Activated B cell treated with CpG ODN at 0.5 μM for 24 hours (primary cell): ENCODE data around the gene FAM216B. TPM values are rescaled to one million over a fixed set of nuclear protein-coding genes. Genes with fewer than 3 reads are reported as not detected.

Experiments used
- ATAC-seq: fragments of 200-7000 bp; cut with Tn5 transposase; one replicate; pipeline ENCODE4 v1.10.0; 2021; ENCODE audit warnings: low read depth, mild to moderate bottlenecking, moderate library complexity
- CTCF ChIA-PET: fragments of 350-600 bp; sonication (Branson Sonifier 250); formaldehyde crosslinking; loops from one replicate; lab custom pipeline; 2021; ENCODE audit warnings: antibody characterized with exemption; lab: Charles Lee
- POLR2A ChIA-PET: fragments of 350-600 bp; sonication (Branson Sonifier 250); formaldehyde crosslinking; loops from one replicate; lab custom pipeline; 2021; ENCODE audit warnings: antibody characterized with exemption; lab: Charles Lee
- DNase-seq: peaks from one replicate; pipeline ENCODE4 v3.0.0; 2022
- H3K27ac Mint-ChIP-seq: one replicate; pipeline ENCODE4 v1.8.0; 2020; ENCODE audit warnings: mixed read lengths
- H3K27me3 Mint-ChIP-seq: one replicate; pipeline ENCODE4 v1.8.0; 2021; ENCODE audit warnings: mixed read lengths
- H3K36me3 Mint-ChIP-seq: one replicate; pipeline ENCODE4 v1.8.0; 2021; ENCODE audit warnings: low read depth, mixed read lengths
- H3K4me1 Mint-ChIP-seq: one replicate; pipeline ENCODE4 v1.8.0; 2021; ENCODE audit warnings: mixed read lengths
- H3K4me3 Mint-ChIP-seq: one replicate; pipeline ENCODE4 v1.8.0; 2020; ENCODE audit warnings: mild to moderate bottlenecking, mixed read lengths
- H3K9me3 Mint-ChIP-seq: one replicate; pipeline ENCODE4 v1.8.0; 2020; ENCODE audit warnings: mixed read lengths
- CTCF ChIP-seq: fragments of 200-600 bp; IDR thresholded peaks from one replicate; pipeline ENCODE4 v1.8.0; 2022; ENCODE audit warnings: antibody characterized with exemption, mild to moderate bottlenecking
- intact Hi-C: fragments of 100-400 bp; cut with micrococcal nuclease; formaldehyde crosslinking; loops from one replicate; pipeline ENCODE4 v1.15.1; 2024
- total RNA-seq: library from RNA; stranded (reverse); gene quantifications from 2 replicates; pipeline ENCODE4 v1.2.3, GENCODE V29; 2022

FAM216B gene
- total RNA-seq, 1 donor from 2014 or later: not detected

- ATAC-seq: no peak
- TF ChIP-seq CTCF: no peak
- intact Hi-C loops: no loop called here
- DNase-seq: no peak
- Mint-ChIP-seq H3K36me3 (no peaks in the 10 kb centered on the region), H3K4me3 (no peak overlapping the region), H3K9me3 (peaks cover 6% of the 10 kb centered on the region), H3K27ac (no peak overlapping the region), H3K4me1 (no peaks in the 10 kb centered on the region), H3K27me3 (peaks cover 5% of the 10 kb centered on the region)
- ChIA-PET POLR2A (no interaction called here), CTCF (no interaction called here)
Observed at GRCh38 chr13:42820451-42820850, 39.1 kb downstream of the FAM216B start.

- intact Hi-C loops: no loop called here
- H3K4me1 Mint-ChIP-seq: no peaks in the 10 kb centered on the region
- H3K4me3 Mint-ChIP-seq: no peak overlapping the region
- H3K27me3 Mint-ChIP-seq: peaks cover 5% of the 10 kb centered on the region
- no peak overlapping the region for H3K27ac Mint-ChIP-seq
- H3K9me3 Mint-ChIP-seq: peaks cover 6% of the 10 kb centered on the region
- CTCF ChIA-PET: no interaction called here
- POLR2A ChIA-PET: no interaction called here
- no peaks in the 10 kb centered on the region for H3K36me3 Mint-ChIP-seq
- no peak for TF ChIP-seq CTCF
- DNase-seq (no peak), ATAC-seq (no peak)
Observed at GRCh38 chr13:42821437-42821836, 40.1 kb downstream of the FAM216B start.

- H3K4me1 Mint-ChIP-seq: no peaks in the 10 kb centered on the region
- H3K27me3 Mint-ChIP-seq: peaks cover 3% of the 10 kb centered on the region
- H3K4me3 Mint-ChIP-seq: no peak overlapping the region
- POLR2A ChIA-PET: no interaction called here
- no peaks in the 10 kb centered on the region for H3K36me3 Mint-ChIP-seq
- H3K27ac Mint-ChIP-seq: no peak overlapping the region
- intact Hi-C loops: no loop called here
- DNase-seq: no peak
- H3K9me3 Mint-ChIP-seq: no peaks in the 10 kb centered on the region
- no peak for ATAC-seq
- TF ChIP-seq CTCF: no peak
- CTCF ChIA-PET: no interaction called here
Observed at GRCh38 chr13:42832341-42833096, 51.1 kb downstream of the FAM216B start.

GRCh38 chr13:42834946-42835345, 53.6 kb downstream of the FAM216B start:
- intact Hi-C loops: loop anchor here (5.0 kb wide), 1 partner anchor 967 kb away; no protein-coding TSS in a partner anchor
- no peak overlapping the region for H3K27ac Mint-ChIP-seq
- no peak for ATAC-seq

More at GRCh38 chr13:42834946-42835345, 53.6 kb downstream of the FAM216B start:
- Mint-ChIP-seq H3K27me3 (peaks cover 7% of the 10 kb centered on the region), H3K36me3 (no peaks in the 10 kb centered on the region), H3K4me3 (no peak overlapping the region), H3K4me1 (no peaks in the 10 kb centered on the region), H3K9me3 (no peaks in the 10 kb centered on the region)
- ChIA-PET POLR2A (no interaction called here), CTCF (no interaction called here)
- no peak for TF ChIP-seq CTCF
- no peak for DNase-seq
